Activated CD8-positive, alpha-beta T cell treated with anti-CD3 and anti-CD28 coated beads, Interleukin-2, amount 10 ng/mL, durations not matched to agents 7 days and 5 days (primary cell): ENCODE results near the gene EEIG1. TPM values are rescaled to one million over a fixed set of nuclear protein-coding genes. Genes with fewer than 3 reads are reported as not detected.

Experiments used
- ATAC-seq: fragments of 150-1000 bp; cut with Tn5 transposase; one replicate; pipeline ENCODE4 v1.10.0; 2021; ENCODE audit warnings: moderate library complexity
- CTCF ChIA-PET: fragments of 350-600 bp; sonication (Branson Sonifier 250); formaldehyde crosslinking; loops from one replicate; lab custom pipeline; 2021; ENCODE audit warnings: antibody characterized with exemption; lab: Charles Lee
- POLR2A ChIA-PET: fragments of 350-600 bp; sonication (Branson Sonifier 250); formaldehyde crosslinking; loops from one replicate; lab custom pipeline; 2021; ENCODE audit warnings: antibody characterized with exemption; lab: Charles Lee
- DNase-seq: peaks from one replicate; pipeline ENCODE4 v3.0.0-alpha.2; 2020
- H3K27ac Mint-ChIP-seq: one replicate; pipeline ENCODE4 v1.8.0; 2021; ENCODE audit warnings: mild to moderate bottlenecking, mixed read lengths
- H3K27me3 Mint-ChIP-seq: one replicate; pipeline ENCODE4 v1.8.0; 2021; ENCODE audit warnings: low read depth, mixed read lengths
- H3K36me3 Mint-ChIP-seq: one replicate; pipeline ENCODE4 v1.8.0; 2021; ENCODE audit warnings: low read depth, mixed read lengths
- H3K4me1 Mint-ChIP-seq: one replicate; pipeline ENCODE4 v1.8.0; 2021; ENCODE audit warnings: low read depth, mixed read lengths
- H3K4me3 Mint-ChIP-seq: one replicate; pipeline ENCODE4 v1.8.0; 2021; ENCODE audit warnings: mild to moderate bottlenecking, mixed read lengths
- H3K9me3 Mint-ChIP-seq: one replicate; pipeline ENCODE4 v1.8.0; 2022; ENCODE audit warnings: mixed read lengths; ENCODE audit not compliant: insufficient read depth
- total RNA-seq, 2 experiments: library from RNA; stranded (reverse); gene quantifications; one replicate each; pipeline ENCODE4 v1.2.3, GENCODE V29; 2021

The EEIG1 gene
- total RNA-seq, 2 experiments from 2014 or later, result 227 to 232 TPM

DNA sequence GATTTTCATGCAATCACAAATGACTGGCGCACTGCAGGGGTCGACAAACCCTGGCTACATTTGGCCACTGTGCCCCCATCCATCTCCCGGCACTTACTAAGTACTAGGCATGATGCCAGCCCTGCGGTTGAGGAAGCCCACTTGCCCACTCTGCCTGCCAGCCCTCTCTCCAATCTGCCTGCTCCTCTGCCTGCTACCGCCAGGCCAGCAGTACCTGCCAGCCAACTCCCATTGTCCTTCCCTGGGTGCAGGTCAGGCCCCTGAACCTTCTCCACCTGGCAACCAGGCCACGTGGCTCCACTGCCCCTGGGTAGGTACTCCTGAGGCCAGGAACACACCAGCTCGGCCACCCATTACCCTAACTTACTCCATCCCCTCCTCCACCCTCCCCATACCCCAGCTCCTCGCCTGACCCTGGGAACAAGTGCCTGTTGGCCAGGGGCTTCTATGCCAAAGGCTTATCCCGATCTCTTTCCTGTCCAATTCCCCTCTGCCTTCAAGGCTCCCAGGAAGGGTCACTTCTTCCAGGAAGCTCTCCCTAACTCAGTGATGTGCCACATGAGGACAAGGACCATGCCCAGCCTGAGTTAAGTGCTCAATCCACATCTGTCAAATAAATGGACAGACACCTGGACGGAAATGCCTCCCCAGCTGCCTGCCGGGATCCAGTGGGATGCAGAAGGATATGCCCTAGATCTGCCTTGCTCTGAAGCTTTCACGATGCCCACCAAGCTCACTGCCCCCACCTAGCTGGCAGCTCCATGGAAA is 6.6 kb downstream of the EEIG1 start:
- no peak for DNase-seq
- peaks cover 80% of the 10 kb centered on the region for H3K4me1 Mint-ChIP-seq
- peak overlapping the region; percentile 99 for H3K27ac Mint-ChIP-seq
- H3K36me3 Mint-ChIP-seq, result peaks cover 85% of the 10 kb centered on the region
- POLR2A ChIA-PET, result interaction anchor here (0.9 to 12.5 kb wide), 5 partner anchors 13 to 94 kb away, joined by 3 to 183 read pairs (median 3); partner anchors contain the start of gene SLC25A25
- no peak for ATAC-seq
- H3K4me3 Mint-ChIP-seq, result peak overlapping the region; percentile 97
- CTCF ChIA-PET, result interaction anchor here (2.2 to 16.3 kb wide), 4 partner anchors 20 to 61 kb away, joined by 8 to 158 read pairs (median 63); no protein-coding TSS in a partner anchor
- H3K27me3 Mint-ChIP-seq, result no peaks in the 10 kb centered on the region
- no peaks in the 10 kb centered on the region for H3K9me3 Mint-ChIP-seq

DNA sequence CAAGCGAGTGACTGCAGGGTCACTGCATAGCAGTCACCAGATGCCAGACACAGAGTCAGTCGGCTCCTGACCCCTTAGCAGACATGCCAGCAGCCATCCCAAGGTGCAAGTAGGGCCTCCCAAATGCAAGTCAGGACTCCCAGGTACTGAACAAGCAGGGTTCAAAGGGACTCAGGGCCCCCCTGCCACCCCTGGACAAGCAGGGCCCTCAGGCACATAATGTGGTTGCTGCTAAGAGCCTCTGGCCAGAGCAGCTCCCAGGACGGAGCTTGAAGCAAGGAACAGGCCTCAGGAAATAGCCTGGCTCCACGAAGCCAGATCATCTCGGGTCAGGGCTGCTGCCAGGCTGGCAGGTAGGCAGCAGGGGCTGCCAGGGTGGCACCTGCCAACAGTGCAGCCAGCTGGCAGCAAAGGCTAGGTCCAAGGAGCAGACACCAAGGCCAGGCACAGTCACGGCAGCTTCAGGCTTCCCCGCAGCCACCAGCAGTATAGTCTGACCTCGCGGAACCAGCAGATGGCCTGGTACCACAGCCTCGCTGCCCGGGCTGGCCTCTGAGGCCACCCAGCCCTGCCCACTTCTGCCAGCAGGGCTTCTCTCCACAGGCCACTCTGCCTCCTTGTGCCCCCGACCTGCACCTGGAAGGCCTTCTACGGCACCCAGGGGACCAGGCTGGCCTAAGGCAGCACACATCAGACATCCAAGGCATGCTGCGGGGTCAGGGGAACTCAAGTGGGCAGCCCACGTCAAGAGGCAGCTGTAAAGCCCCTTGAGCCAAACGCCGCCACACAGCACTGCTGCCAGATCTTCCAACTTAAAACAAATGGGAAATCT is 7.4 kb downstream of the EEIG1 start:
- POLR2A ChIA-PET, result interaction anchor here (0.9 to 12.5 kb wide), 6 partner anchors 8 to 94 kb away, joined by 3 to 183 read pairs (median 4); partner anchors contain the start of genes EEIG1 and SLC25A25
- Mint-ChIP-seq H3K9me3 (no peaks in the 10 kb centered on the region), H3K4me3 (peak overlapping the region; percentile 97), H3K4me1 (peaks cover 88% of the 10 kb centered on the region), H3K27ac (peak overlapping the region; percentile 99), H3K27me3 (no peaks in the 10 kb centered on the region), H3K36me3 (peaks cover 88% of the 10 kb centered on the region)
- ATAC-seq (no peak), DNase-seq (no peak)
- CTCF ChIA-PET, result interaction anchor here (0.6 to 16.3 kb wide), 7 partner anchors 9 to 62 kb away, joined by 3 to 158 read pairs (median 8); no protein-coding TSS in a partner anchor

DNA sequence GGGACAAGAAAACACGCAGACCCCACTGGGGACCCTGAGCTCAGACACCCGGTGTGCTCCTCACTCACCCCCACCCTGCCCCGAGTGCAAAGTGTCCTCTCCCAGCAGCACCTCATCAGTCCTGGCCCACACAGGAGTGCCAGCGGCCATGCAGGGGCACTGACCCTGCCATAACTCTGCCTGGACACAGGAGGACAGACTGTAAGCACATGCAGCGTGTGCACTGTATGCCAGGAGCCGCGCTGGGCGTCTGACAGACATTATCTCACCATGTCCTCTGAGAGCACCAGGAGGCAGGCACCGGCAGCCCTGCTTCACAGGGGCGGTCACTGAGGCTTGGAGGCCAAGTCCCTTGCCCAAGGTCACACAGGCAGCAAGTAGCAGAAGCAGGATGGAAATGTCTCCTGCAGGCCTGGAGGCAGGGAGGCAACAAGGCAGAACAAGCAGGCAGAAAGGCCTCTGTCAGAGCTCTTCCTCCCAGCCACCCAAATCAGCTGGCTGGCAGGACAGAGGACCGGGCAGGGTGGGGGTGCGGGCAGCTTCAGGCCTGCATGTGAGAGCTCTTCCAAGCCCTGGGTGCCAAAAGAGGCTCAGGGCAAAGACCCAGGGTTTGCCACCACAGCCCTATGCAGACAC is 8.4 kb downstream of the EEIG1 start:
- Mint-ChIP-seq H3K36me3 (peaks cover 85% of the 10 kb centered on the region), H3K9me3 (no peaks in the 10 kb centered on the region), H3K27ac (peak overlapping the region; percentile 99), H3K4me3 (peak overlapping the region; percentile 97), H3K27me3 (no peaks in the 10 kb centered on the region), H3K4me1 (peaks cover 97% of the 10 kb centered on the region)
- peak; percentile 40 for DNase-seq
- ATAC-seq, result no peak
- POLR2A ChIA-PET, result interaction anchor here (0.9 to 3.9 kb wide), 7 partner anchors 8 to 95 kb away, joined by 3 to 27 read pairs (median 5); partner anchors contain the start of genes EEIG1, NAIF1 and SLC25A25
- CTCF ChIA-PET, result interaction anchor here (1.0 to 16.3 kb wide), 4 partner anchors 17 to 63 kb away, joined by 5 to 158 read pairs (median 28); no protein-coding TSS in a partner anchor

DNA sequence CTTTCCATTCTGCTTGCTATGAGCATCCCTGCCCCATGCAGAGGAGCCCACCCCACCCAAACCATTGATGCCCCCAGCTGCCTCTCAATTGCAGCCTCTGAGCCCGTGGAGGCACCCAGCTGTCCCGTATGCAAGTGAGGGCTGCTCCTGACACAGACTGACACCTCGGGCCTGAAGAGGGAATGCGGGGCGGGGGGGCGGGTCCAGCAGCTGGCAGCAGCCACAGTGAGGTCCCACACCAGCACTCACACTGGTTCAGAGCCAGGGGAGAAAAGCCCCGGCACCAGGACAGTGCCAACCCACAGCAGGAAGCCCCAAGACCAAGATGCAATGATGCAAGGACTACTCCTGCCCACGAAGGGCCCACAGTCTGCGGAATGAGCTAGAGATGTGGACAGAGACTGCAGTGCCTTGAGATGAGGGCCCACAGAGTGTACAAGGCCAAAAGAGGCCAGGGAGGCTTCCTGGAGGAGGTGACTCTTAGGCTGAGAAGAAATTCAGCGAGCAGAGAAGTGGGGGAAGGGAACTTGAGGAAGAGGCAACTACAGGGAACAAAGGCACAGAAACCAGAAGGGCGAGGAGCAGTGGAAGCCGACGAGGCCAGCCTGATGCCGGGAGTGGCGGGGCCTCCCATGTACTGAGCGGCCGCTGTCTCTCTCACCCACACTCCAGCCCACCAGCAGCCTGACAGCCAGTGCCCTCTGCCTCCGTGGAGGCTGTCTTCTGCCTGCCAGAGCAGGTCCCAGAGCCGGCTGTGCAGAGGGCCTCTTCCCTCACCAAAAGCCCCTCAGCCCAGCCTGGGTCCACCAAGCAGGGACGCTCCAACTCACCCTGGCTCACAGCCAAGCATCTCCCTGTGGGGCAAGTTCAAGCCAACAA is 9.2 kb downstream of the EEIG1 start:
- H3K36me3 Mint-ChIP-seq, result peaks cover 81% of the 10 kb centered on the region
- POLR2A ChIA-PET, result interaction anchor here (1.0 to 3.9 kb wide), 12 partner anchors 9 to 96 kb away, joined by 3 to 27 read pairs (median 6); partner anchors contain the start of genes DPM2, EEIG1, NAIF1 and SLC25A25
- peak overlapping the region; percentile 99 for H3K27ac Mint-ChIP-seq
- CTCF ChIA-PET, result interaction anchor here (1.1 to 16.3 kb wide), 6 partner anchors 16 to 64 kb away, joined by 3 to 158 read pairs (median 12); no protein-coding TSS in a partner anchor
- ATAC-seq, result peak; percentile 15
- H3K4me3 Mint-ChIP-seq, result peak overlapping the region; percentile 97
- no peaks in the 10 kb centered on the region for H3K9me3 Mint-ChIP-seq
- no peaks in the 10 kb centered on the region for H3K27me3 Mint-ChIP-seq
- DNase-seq, result peak; percentile 63
- peaks cover 98% of the 10 kb centered on the region for H3K4me1 Mint-ChIP-seq

DNA sequence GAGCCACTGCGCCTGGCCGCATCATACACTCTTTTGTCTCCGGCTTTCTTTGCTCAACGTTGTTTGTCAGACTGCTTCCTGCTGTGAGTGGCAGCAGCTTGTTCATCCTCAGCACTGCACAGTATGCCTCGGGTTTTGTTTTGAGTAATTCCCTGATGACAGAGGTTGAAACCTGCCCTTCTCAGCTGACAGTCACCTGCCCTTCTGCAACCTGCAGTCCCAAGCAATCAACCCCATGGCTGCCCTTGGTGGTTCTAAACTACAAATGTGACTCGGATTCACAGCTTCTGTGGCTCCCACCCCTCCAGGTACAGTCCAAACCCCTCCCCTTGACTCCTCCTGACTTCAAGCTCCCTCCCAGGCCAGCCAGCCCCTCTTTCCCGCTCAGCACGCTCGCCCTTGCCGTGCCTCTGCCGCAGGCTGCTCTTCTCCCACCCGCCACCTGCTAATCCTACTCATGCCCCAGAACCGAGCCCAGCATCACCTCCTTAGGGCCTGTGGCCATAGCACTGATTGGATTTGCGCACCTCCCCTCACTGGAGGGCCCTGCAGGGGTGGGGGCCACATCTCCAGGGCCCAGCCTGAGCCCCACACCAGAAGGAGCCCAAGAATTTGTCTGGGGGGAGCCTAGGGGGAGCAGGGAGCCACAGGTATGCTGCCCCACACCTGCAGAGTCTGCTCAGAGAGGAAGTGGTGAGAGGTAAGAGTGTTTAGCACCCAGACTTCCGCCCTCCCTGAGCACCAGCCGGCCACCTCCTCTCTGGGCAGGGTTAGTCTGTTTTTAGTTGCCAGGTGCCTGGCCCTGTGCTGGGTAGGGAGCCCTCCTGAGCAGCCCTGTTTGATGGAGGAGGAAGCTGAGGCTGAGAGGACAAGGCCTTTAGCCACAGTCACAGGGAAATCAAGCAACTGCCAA is 10.1 kb downstream of the EEIG1 start:
- Mint-ChIP-seq H3K27ac (peak overlapping the region; percentile 99), H3K4me1 (peaks cover 98% of the 10 kb centered on the region), H3K9me3 (no peaks in the 10 kb centered on the region), H3K4me3 (peak overlapping the region; percentile 97), H3K27me3 (no peaks in the 10 kb centered on the region), H3K36me3 (peaks cover 74% of the 10 kb centered on the region)
- DNase-seq (peak; percentile 86), ATAC-seq (peak; percentile 74)
- CTCF ChIA-PET, result interaction anchor here (0.8 to 16.3 kb wide), 10 partner anchors 10 to 64 kb away, joined by 3 to 158 read pairs (median 6); partner anchors contain the start of gene EEIG1
- POLR2A ChIA-PET, result interaction anchor here (0.5 to 3.9 kb wide), 17 partner anchors 10 to 147 kb away, joined by 3 to 27 read pairs (median 4); partner anchors contain the start of genes DPM2, EEIG1, NAIF1 and SLC25A25

DNA sequence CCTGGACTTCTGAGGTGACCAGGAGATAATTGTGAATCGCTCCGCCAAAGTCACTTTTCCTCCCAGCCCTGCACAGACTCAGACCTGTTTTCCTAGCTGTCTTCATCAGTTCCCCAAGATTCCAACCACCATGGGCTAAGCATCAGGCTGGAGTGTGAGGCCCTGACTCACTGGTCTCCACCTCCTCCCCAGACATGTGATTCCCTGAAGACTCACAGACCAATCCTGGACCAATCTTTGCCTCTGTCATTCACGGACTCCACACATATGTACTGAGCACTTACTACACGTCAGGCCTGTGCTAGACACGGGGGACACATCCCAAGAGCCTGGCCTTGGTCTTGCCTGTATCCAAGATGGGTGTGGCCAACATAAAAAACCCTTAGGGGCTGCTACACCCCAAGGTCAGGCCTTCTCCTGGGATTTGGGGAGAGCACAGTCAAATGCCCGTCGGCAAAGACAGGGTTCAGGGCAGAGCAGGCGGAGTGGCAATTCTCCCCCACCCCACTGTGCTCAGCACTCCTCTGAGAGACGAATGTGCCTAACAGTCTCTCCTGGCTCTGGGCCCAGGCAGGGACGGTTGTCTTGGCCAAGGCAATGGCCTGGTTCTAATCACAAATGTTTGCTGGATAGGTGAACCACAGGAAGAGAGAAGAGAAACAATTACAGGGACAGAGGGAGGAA is 11.9 kb downstream of the EEIG1 start:
- H3K36me3 Mint-ChIP-seq, result peaks cover 69% of the 10 kb centered on the region
- H3K27ac Mint-ChIP-seq, result peak overlapping the region; percentile 99
- no peak for DNase-seq

DNA sequence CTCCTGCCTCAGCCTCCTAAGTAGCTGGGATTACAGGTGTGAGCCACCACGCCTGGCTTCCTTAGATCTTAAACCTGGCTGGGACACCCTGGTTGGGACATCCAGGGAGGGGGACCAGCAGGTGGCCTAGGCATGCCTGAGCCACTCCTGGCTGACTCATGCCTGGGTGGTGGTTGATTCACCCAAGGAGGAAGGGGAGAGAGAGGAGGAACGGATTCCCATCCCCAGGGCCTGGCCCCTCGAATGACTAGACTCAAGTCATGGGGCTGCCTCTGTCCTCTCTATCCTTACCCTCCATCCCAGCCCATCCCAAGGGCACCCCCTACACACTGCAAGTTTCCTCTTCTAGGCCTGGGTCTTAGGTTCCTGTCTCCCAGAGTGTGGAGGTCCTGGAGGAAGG is 12.7 kb downstream of the EEIG1 start:
- H3K27ac Mint-ChIP-seq, result peak overlapping the region; percentile 99
- peaks cover 72% of the 10 kb centered on the region for H3K36me3 Mint-ChIP-seq
- no peaks in the 10 kb centered on the region for H3K9me3 Mint-ChIP-seq
- H3K4me1 Mint-ChIP-seq, result peaks cover 97% of the 10 kb centered on the region
- ChIA-PET POLR2A (no interaction called here), CTCF (interaction anchor here (1.3 to 16.3 kb wide), 2 partner anchors 24 to 67 kb away, joined by 4 to 158 read pairs; no protein-coding TSS in a partner anchor)
- H3K4me3 Mint-ChIP-seq, result peak overlapping the region; percentile 36
- ATAC-seq, result no peak
- DNase-seq, result no peak
- H3K27me3 Mint-ChIP-seq, result no peaks in the 10 kb centered on the region

More for the DNA sequence above, 11.9 kb downstream of the EEIG1 start:
- ATAC-seq, result no peak
- ChIA-PET CTCF (interaction anchor here (1.3 to 16.3 kb wide), 4 partner anchors 12 to 66 kb away, joined by 4 to 158 read pairs (median 10); partner anchors contain the start of gene EEIG1), POLR2A (interaction anchor here (3.1 kb wide), 1 partner anchor 12 kb away, joined by 25 read pairs; the partner anchor contains the start of gene EEIG1)
- H3K4me3 Mint-ChIP-seq, result peak overlapping the region; percentile 97
- H3K9me3 Mint-ChIP-seq, result no peaks in the 10 kb centered on the region
- H3K4me1 Mint-ChIP-seq, result peaks cover 97% of the 10 kb centered on the region
- H3K27me3 Mint-ChIP-seq, result no peaks in the 10 kb centered on the region

DNA sequence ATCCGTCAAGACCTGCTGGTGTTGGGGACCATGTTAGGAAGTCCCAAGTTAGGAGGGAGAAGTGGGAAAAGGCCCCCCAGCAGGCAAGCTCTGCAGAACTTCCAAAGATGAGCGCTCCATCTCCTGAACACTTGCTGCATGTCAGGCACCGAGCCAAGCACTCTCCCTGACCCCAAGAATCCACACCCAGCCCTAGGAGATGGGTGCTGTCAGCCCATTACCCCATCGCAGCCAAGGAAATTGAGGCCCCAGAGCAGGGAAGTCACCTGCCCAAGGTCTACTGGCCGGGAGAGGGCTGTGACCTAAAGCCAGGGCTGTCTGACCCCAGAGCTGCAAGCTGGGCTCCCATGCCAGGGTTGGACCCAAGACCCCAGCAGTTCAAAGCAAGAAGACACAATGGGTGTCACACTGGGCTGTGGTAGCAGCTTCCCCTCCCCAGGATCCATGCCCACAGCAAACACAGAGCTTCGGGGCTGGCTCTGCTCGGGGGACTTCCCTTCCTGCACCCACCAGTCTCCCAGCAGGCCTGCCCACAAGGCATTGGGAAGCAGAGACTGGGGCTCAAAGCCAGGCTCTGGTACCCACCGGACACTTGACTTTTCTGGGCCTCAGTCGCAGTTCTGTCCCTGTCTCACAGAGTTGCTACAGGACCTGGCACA is 13.5 kb downstream of the EEIG1 start:
- peaks cover 97% of the 10 kb centered on the region for H3K4me1 Mint-ChIP-seq
- H3K27me3 Mint-ChIP-seq, result no peaks in the 10 kb centered on the region
- POLR2A ChIA-PET, result interaction anchor here (0.8 kb wide), 1 partner anchor 11 kb away, joined by 3 read pairs; no protein-coding TSS in a partner anchor
- no peaks in the 10 kb centered on the region for H3K9me3 Mint-ChIP-seq
- ATAC-seq (no peak), DNase-seq (no peak)
- peak overlapping the region; percentile 87 for H3K27ac Mint-ChIP-seq
- peaks cover 73% of the 10 kb centered on the region for H3K36me3 Mint-ChIP-seq
- H3K4me3 Mint-ChIP-seq, result peak overlapping the region; percentile 36
- CTCF ChIA-PET, result interaction anchor here (1.3 to 1.9 kb wide), 2 partner anchors 24 to 151 kb away, joined by 4 to 6 read pairs; no protein-coding TSS in a partner anchor
